ENCODE measurements around the gene TRPM1.

Gene TRPM1

GRCh38 chr15:31037731-31038477 is 63.6 kb downstream of the TRPM1 start:
- H3K36me3 ChIP-seq = no peaks in the 10 kb centered on the region

GRCh38 chr15:31036783-31037182 is 64.7 kb downstream of the TRPM1 start:
- no peaks in the 10 kb centered on the region for H3K9me3 ChIP-seq (ENCODE audit: severe bottlenecking)

More at GRCh38 chr15:31037731-31038477, 63.6 kb downstream of the TRPM1 start:
- Histone ChIP-seq H3K27ac (no peak overlapping the region), H3K4me3 (ENCODE audit: low read depth, low read length) (no peak overlapping the region), H3K27me3 (ENCODE audit: insufficient read depth, low read depth, severe bottlenecking) (no peaks in the 10 kb centered on the region), H3K9me3 (ENCODE audit: severe bottlenecking) (no peaks in the 10 kb centered on the region)
- no peak for DNase-seq
- TF ChIP-seq CTCF (IDR thresholded peaks at IDR 0.05; ENCODE audit: low read depth, low read length) = no peak

GRCh38 chr15:31035610-31036009 is 65.9 kb downstream of the TRPM1 start:
- no peak for DNase-seq
- no peaks in the 10 kb centered on the region for H3K36me3 ChIP-seq
- H3K27me3 ChIP-seq (ENCODE audit: insufficient read depth, low read depth, severe bottlenecking) = no peaks in the 10 kb centered on the region
- H3K9me3 ChIP-seq (ENCODE audit: severe bottlenecking) = no peaks in the 10 kb centered on the region
- no peak for TF ChIP-seq CTCF (IDR thresholded peaks at IDR 0.05; ENCODE audit: low read depth, low read length)
- no peak overlapping the region for H3K4me3 ChIP-seq (ENCODE audit: low read depth, low read length)
- no peak overlapping the region for H3K27ac ChIP-seq

More at GRCh38 chr15:31036783-31037182, 64.7 kb downstream of the TRPM1 start:
- Histone ChIP-seq H3K27me3 (ENCODE audit: insufficient read depth, low read depth, severe bottlenecking) (no peaks in the 10 kb centered on the region), H3K4me3 (ENCODE audit: low read depth, low read length) (no peak overlapping the region), H3K36me3 (no peaks in the 10 kb centered on the region), H3K27ac (no peak overlapping the region)
- TF ChIP-seq CTCF (IDR thresholded peaks at IDR 0.05; ENCODE audit: low read depth, low read length) = no peak
- DNase-seq = no peak

GRCh38 chr15:31034152-31034551 is 67.4 kb downstream of the TRPM1 start:
- H3K4me3 ChIP-seq (ENCODE audit: low read depth, low read length) = no peak overlapping the region
- 0 out of 2 replicates have a peak, but pooled peaks have one; percentile 3 for TF ChIP-seq CTCF (IDR thresholded peaks at IDR 0.05; ENCODE audit: low read depth, low read length)
- H3K27me3 ChIP-seq (ENCODE audit: insufficient read depth, low read depth, severe bottlenecking) = no peaks in the 10 kb centered on the region
- no peak for DNase-seq
- H3K27ac ChIP-seq = no peak overlapping the region
- H3K36me3 ChIP-seq = no peaks in the 10 kb centered on the region
- H3K9me3 ChIP-seq (ENCODE audit: severe bottlenecking) = no peaks in the 10 kb centered on the region

GRCh38 chr15:31032961-31033371 is 68.6 kb downstream of the TRPM1 start:
- no peak for DNase-seq
- Histone ChIP-seq H3K4me3 (ENCODE audit: low read depth, low read length) (no peak overlapping the region), H3K27me3 (ENCODE audit: insufficient read depth, low read depth, severe bottlenecking) (no peaks in the 10 kb centered on the region), H3K36me3 (no peaks in the 10 kb centered on the region), H3K27ac (no peak overlapping the region), H3K9me3 (ENCODE audit: severe bottlenecking) (no peaks in the 10 kb centered on the region)
- no peak for TF ChIP-seq CTCF (IDR thresholded peaks at IDR 0.05; ENCODE audit: low read depth, low read length)

All from WERI-Rb-1 (cell line).